Lung (tissue), 12 donors: ENCODE results near the gene IER2. TPM values are rescaled to one million over a fixed set of nuclear protein-coding genes. Genes with fewer than 3 reads are reported as not detected.
A peak's percentile ranks its signal among the peaks of the same experiment; 100 is the strongest.

ENCODE experiments used
- ATAC-seq: fragments of 200-7000 bp; cut with Tn5 transposase; one replicate; pipeline ENCODE4 v1.9.1; 2020; ENCODE audit warnings: moderate number of reproducible peaks; ENCODE audit not compliant: insufficient read depth, low FRiP score
- DNase-seq, 3 donors: peaks; one replicate each; pipeline ENCODE4 v3.0.0-alpha.2; 2013 to 2017
- H3K27ac ChIP-seq, 2 donors: one replicate each; pipeline ENCODE4 v1.5.1; 2013; ENCODE audit warnings: mild to moderate bottlenecking in 2 of 2, moderate library complexity in 2 of 2, control low read depth in 1 of 2, inconsistent platforms in 1 of 2, low read depth in 1 of 2, low read length in 1 of 2
- H3K27me3 ChIP-seq, 3 donors: one replicate each; pipeline ENCODE4 v1.5.1; 2013; ENCODE audit warnings: low read length in 2 of 3; ENCODE audit not compliant: control insufficient read depth in 3 of 3, insufficient read depth in 3 of 3
- H3K36me3 ChIP-seq, 4 donors: one replicate each; pipeline ENCODE4 v1.5.1; 2013; ENCODE audit warnings: low read length in 4 of 4, mild to moderate bottlenecking in 1 of 4, moderate library complexity in 1 of 4; ENCODE audit not compliant: control insufficient read depth in 4 of 4, insufficient read depth in 4 of 4
- H3K4me1 ChIP-seq, 5 donors: one replicate each; pipeline ENCODE4 v1.5.1; 2013; ENCODE audit warnings: low read length in 5 of 5, mild to moderate bottlenecking in 2 of 5, moderate library complexity in 1 of 5; ENCODE audit not compliant: control insufficient read depth in 5 of 5, insufficient read depth in 5 of 5
- H3K4me3 ChIP-seq: one replicate; pipeline ENCODE4 v1.5.1; 2013; ENCODE audit warnings: mild to moderate bottlenecking, control low read depth, moderate library complexity
- H3K9ac ChIP-seq, 2 donors: one replicate each; pipeline ENCODE4 v1.5.1; 2013; ENCODE audit warnings: low read length in 2 of 2, control low read depth in 1 of 2; ENCODE audit not compliant: insufficient read depth in 1 of 2
- H3K9me3 ChIP-seq, 4 donors: one replicate each; pipeline ENCODE4 v1.5.1; 2013; ENCODE audit warnings: low read length in 3 of 4, mild to moderate bottlenecking in 1 of 4, moderate library complexity in 1 of 4; ENCODE audit not compliant: control insufficient read depth in 4 of 4, insufficient read depth in 3 of 4
- CTCF ChIP-seq: IDR thresholded peaks from 2 replicates; pipeline ENCODE4 v1.5.1; 2012; ENCODE audit warnings: mild to moderate bottlenecking; ENCODE audit errors: control extremely low read depth, extremely low read depth
- WGBS, 2 donors: extraction: QIAGEN DNeasy Blood & Tissue Kit; methylation state at CpG; one replicate each; pipeline ENCODE4 v1.1.7; 2013; 5-methylcytosine and 5-hydroxymethylcytosine counted together
- polyA plus RNA-seq, 2 donors: library from polyadenylated mRNA; stranded (reverse); fragments of 200-250 nt; gene quantifications; one replicate each; pipeline ENCODE4 v1.2.1, GENCODE V29; 2013
- total RNA-seq, 2 donors: library from RNA; depleted of rRNA in 1 of 2; stranded (reverse); fragments of >200 nt in 1 of 2; gene quantifications; one replicate each; pipeline ENCODE4 v1.2.1, GENCODE V29; 2014 to 2021
- donor health status: control.
- donor health status: control.
- donor health status: Bipolar disorder and iron deficiency.
- donor health status: healthy.
- donor health status: DM: yes; HTN: yes; CAD: no.

The IER2 gene
- total and polyA plus RNA-seq, 4 donors: 29.8 to 242 (median 93.0) TPM

GRCh38 chr19:13117772-13118423 lies 32.3 kb upstream of the IER2 start, which contains the start of gene NACC1:
Gene NACC1, plus strand, starts transcription at chr19:13118264. Its CDS starts 16,944 bp downstream, at chr19:13135208.
- peak; percentile 89 to 94 (median 94) for DNase-seq
- peak within 1 kb of the TSS; percentile 76 for H3K27ac ChIP-seq
- WGBS, 2 donors: 2% methylated on average over 61 to 65 of the region's 65 CpGs

GRCh38 chr19:13118424-13119193 lies 31.6 kb upstream of the IER2 start:
- 0 to 1% methylated on average over 42 to 57 of the region's 57 CpGs for WGBS, 2 donors

More at GRCh38 chr19:13117772-13118423, 32.3 kb upstream of the IER2 start, which contains the start of gene NACC1:
- Histone ChIP-seq H3K36me3 (peaks cover 0 to 5% (median 2%) of the 10 kb centered on the region in 4 donors), H3K4me3 (peak within 1 kb of the TSS; percentile 97), H3K9me3 (no peaks in the 10 kb centered on the region), H3K9ac (peak within 1 kb of the TSS in 1 of 2 donors; percentile 75), H3K27me3 (no peaks in the 10 kb centered on the region), H3K4me1 (peaks cover 0 to 29% (median 9%) of the 10 kb centered on the region in 5 donors)
- no peak for TF ChIP-seq CTCF
- peak; percentile 88 for ATAC-seq

GRCh38 chr19:13119627-13120026 lies 30.6 kb upstream of the IER2 start:
- Histone ChIP-seq H3K4me1 (peaks cover 0 to 29% (median 9%) of the 10 kb centered on the region in 5 donors), H3K27ac (peak overlapping the region in 1 of 2 donors; percentile 11), H3K9ac (peak overlapping the region in 1 of 2 donors; percentile 26), H3K36me3 (peaks cover 0 to 6% (median 2%) of the 10 kb centered on the region in 4 donors), H3K9me3 (no peaks in the 10 kb centered on the region), H3K4me3 (no peak overlapping the region), H3K27me3 (no peaks in the 10 kb centered on the region)
- DNase-seq (no peak), ATAC-seq (no peak)
- WGBS, 2 donors: 76 to 80% methylated on average over 8 of the region's 8 CpGs
- TF ChIP-seq CTCF: no peak

More at GRCh38 chr19:13118424-13119193, 31.6 kb upstream of the IER2 start:
- Histone ChIP-seq H3K27ac (peak overlapping the region; percentile 76), H3K4me1 (peaks cover 0 to 29% (median 9%) of the 10 kb centered on the region in 5 donors), H3K4me3 (peak overlapping the region; percentile 97), H3K27me3 (no peaks in the 10 kb centered on the region), H3K9me3 (no peaks in the 10 kb centered on the region), H3K9ac (peak overlapping the region in 1 of 2 donors; percentile 26), H3K36me3 (peaks cover 0 to 5% (median 2%) of the 10 kb centered on the region in 4 donors)
- TF ChIP-seq CTCF: no peak
- DNase-seq (peak in 2 of 3 donors; percentile 49 to 53), ATAC-seq (no peak)
